Measurements from ENCODE around the gene IFITM10.

GRCh38 chr11:1695548-1696108 lies 54.8 kb downstream of the IFITM10 start:
- TF ChIP-seq CTCF (IDR thresholded peaks at IDR 0.05), result no peak
- TF ChIP-seq POLR2A (IDR thresholded peaks at IDR 0.05), result no peak
